ENCODE data around the gene SDHC. TPM values are rescaled to one million over a fixed set of nuclear protein-coding genes. Genes with fewer than 3 reads are reported as not detected.
A peak's percentile ranks its signal among the peaks of the same experiment; 100 is the strongest.

The SDHC gene
- total and polyA plus RNA-seq, 2 of the 8 experiments (the other 6 are each of a cell fraction or from before 2014, with no cell fraction given) = 224 to 305 TPM

DNA sequence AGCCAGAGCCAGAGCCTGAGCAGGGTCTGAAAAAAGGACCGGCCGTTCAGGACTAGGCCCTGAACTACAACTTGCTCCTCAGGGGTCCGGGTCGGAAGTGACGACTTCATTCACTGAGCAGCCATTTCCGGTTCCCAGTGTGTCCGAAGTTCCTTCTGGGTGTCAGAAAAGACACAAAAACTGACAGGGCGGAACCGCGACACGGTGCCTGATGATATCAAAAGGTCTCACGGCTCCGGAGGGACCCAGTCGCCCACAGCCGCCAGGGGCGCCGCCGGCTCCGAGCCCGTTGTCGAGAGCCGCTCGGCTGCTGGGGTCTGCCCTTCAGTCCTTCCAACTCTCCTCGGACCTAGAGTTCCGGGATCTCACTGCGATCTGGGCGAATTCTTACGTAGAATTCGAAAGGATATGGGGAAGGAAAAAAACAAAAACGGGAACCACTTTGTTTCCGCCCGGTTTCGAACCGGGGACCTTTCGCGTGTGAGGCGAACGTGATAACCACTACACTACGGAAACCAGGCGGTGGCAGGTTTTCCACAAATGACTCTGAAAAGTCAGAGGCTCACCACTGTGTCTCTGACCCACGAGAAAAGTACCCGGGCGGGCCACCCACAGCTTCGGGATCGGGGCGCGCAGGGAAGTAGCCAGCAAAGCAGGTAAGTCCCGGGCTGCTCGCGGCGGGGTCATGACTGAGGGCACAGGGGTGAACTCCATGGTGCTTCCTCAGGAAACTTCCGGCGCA is 85.2 kb downstream of the SDHC start:
- CTCF ChIA-PET (ENCODE audit: partially characterized antibody) = interaction anchor here (0.8 to 1.8 kb wide), 5 partner anchors 11 to 40 kb away, joined by 3 to 10 read pairs (median 4); no protein-coding TSS in a partner anchor
- peak overlapping the region; percentile 91 for H3K56ac ChIP-seq (replicated peaks; ENCODE audit: insufficient read length, low read depth, low read length)
- H3K18ac ChIP-seq (ENCODE audit: extremely low read depth, low read length) = peak overlapping the region; percentile 72
- H2BK120ac ChIP-seq (replicated peaks; ENCODE audit: low read depth, low read length) = no peak overlapping the region
- H2BK5ac ChIP-seq (ENCODE audit: low read depth, low read length) = peak overlapping the region; percentile 73
- H2BK15ac ChIP-seq (ENCODE audit: low read length) = no peak overlapping the region
- H4K91ac ChIP-seq (replicated peaks; ENCODE audit: insufficient read length, low read length) = peak overlapping the region; percentile 77
- H3K14ac ChIP-seq (ENCODE audit: insufficient read length) = no peak overlapping the region
- peak overlapping the region; percentile 95 for H4K8ac ChIP-seq (ENCODE audit: extremely low read depth, insufficient read depth, low read length)
- H3K27ac ChIP-seq (ENCODE audit: low read depth, low read length) = peak overlapping the region; percentile 65; the same call in 1 of the 2 replicates
- peak overlapping the region; percentile 66 to 75 for H3K4me2 ChIP-seq (ENCODE audit: insufficient read depth in 1 of 2, low read depth in 2 of 2, low read length in 2 of 2)
- H4K5ac ChIP-seq (ENCODE audit: insufficient read length, low read depth, low read length) = peak overlapping the region; percentile 1
- no peaks in the 10 kb centered on the region for H3K9me3 ChIP-seq (ENCODE audit: insufficient read depth in 2 of 2, low read depth in 1 of 2, low read length in 1 of 2)
- no peak overlapping the region for H3K4ac ChIP-seq (replicated peaks; ENCODE audit: insufficient read length, low read depth, low read length)
- H3K4me3 ChIP-seq (ENCODE audit: extremely low read depth in 1 of 4, insufficient read depth in 2 of 4, low read depth in 3 of 4, low read length in 4 of 4) = peak overlapping the region; percentile 76 to 97 (median 90)
- no peaks in the 10 kb centered on the region for H3K27me3 ChIP-seq (replicated peaks in 1 of 4; ENCODE audit: control insufficient read depth in 3 of 4, extremely low read depth in 1 of 4, insufficient read depth in 3 of 4, low read length in 3 of 4)
- FAIRE-seq = peak; percentile 57
- no peak overlapping the region; the same call in 1 of the 2 replicates for H2BK12ac ChIP-seq (ENCODE audit: low read depth, low read length)
- no peaks in the 10 kb centered on the region for H3K36me3 ChIP-seq (ENCODE audit: control insufficient read depth in 2 of 4, insufficient read depth in 4 of 4, low read length in 3 of 4)
- H3K79me1 ChIP-seq (ENCODE audit: low read depth, low read length) = no peaks in the 10 kb centered on the region
- 2% methylated on average over 53 of the region's 53 CpGs; no CpG with 5 or more reads in 1 of the 2 experiments for WGBS, 2 experiments (ENCODE audit: extremely low coverage in 1 of 2, insufficient coverage in 1 of 2, insufficient read length in 1 of 2, insufficient replicate concordance in 2 of 2, low coverage in 1 of 2, low lambda C conversion rate in 2 of 2, missing lambda C conversion rate in 1 of 2)
- H4K20me1 ChIP-seq (replicated peaks in 1 of 2; ENCODE audit: control insufficient read depth in 1 of 2, insufficient read depth in 2 of 2, low read length in 2 of 2) = no peaks in the 10 kb centered on the region
- peak; percentile 78 to 92 for DNase-seq (ENCODE audit: low read depth in 1 of 2, low spot score in 2 of 2)
- no peak overlapping the region for H3K23ac ChIP-seq (ENCODE audit: insufficient read length)
- POLR2A ChIA-PET (ENCODE audit: partially characterized antibody) = interaction anchor here (1.0 kb wide), 1 partner anchor 22 kb away, joined by 3 read pairs; no protein-coding TSS in a partner anchor
- no peak overlapping the region for H2AK5ac ChIP-seq (ENCODE audit: low read depth, low read length)
- H2AFZ ChIP-seq (ENCODE audit: low read length) = peak overlapping the region; percentile 88
- no peaks in the 10 kb centered on the region; the same call in 1 of the 2 replicates for H3K23me2 ChIP-seq (ENCODE audit: low read depth, low read length)
- H3K79me2 ChIP-seq (ENCODE audit: control insufficient read depth in 1 of 2, insufficient read depth in 2 of 2, low read length in 2 of 2) = no peaks in the 10 kb centered on the region
- H3K4me1 ChIP-seq (replicated peaks in 1 of 4; ENCODE audit: control insufficient read depth in 3 of 4, insufficient read depth in 4 of 4, low read length in 3 of 4) = peaks cover 0 to 2% (median under 1%) of the 10 kb centered on the region in 4 experiments; a peak in 3 of 7 replicates
- no peak overlapping the region for H2BK20ac ChIP-seq (ENCODE audit: low read length)
- H3K9ac ChIP-seq (replicated peaks in 1 of 4; ENCODE audit: extremely low read depth in 1 of 4, low read depth in 3 of 4, low read length in 3 of 4) = peak overlapping the region; percentile 55 to 82 (median 71)
- no peak for TF ChIP-seq CBX8 (IDR thresholded peaks at IDR 0.05; ENCODE audit: borderline replicate concordance, low read depth, low read length)
- TF ChIP-seq TAF7 (optimal IDR thresholded peaks at IDR 0.05; ENCODE audit: borderline replicate concordance, low read depth, low read length) = peak; percentile 76
- TF ChIP-seq KDM5A (IDR thresholded peaks at IDR 0.05; ENCODE audit: low read length) = 0 out of 2 replicates have a peak, but pooled peaks have one; percentile 13
- peak; percentile 76; the same call in 1 of the 2 replicates for TF ChIP-seq TAF1 (IDR thresholded peaks at IDR 0.05; ENCODE audit: low read depth, low read length)
- TF ChIP-seq CBX5 (IDR thresholded peaks at IDR 0.05; ENCODE audit: low read depth, low read length) = no peak
- TF ChIP-seq RAD21 (IDR thresholded peaks at IDR 0.05 in 1 of 2, conservative IDR thresholded peaks at IDR 0.05 in 1 of 2; ENCODE audit: low read depth in 2 of 2, low read length in 2 of 2) = no peak
- peak; percentile 33 for TF ChIP-seq CTBP2 (IDR thresholded peaks at IDR 0.05; ENCODE audit: borderline replicate concordance, insufficient read depth, insufficient read length, low read length)
- TF ChIP-seq EP300 (IDR thresholded peaks at IDR 0.05; ENCODE audit: borderline replicate concordance in 1 of 2, low read depth in 2 of 2, low read length in 2 of 2) = no peak
- TF ChIP-seq RFX5 (IDR thresholded peaks at IDR 0.05; ENCODE audit: borderline replicate concordance, low read depth, low read length) = no peak
- TF ChIP-seq SIN3A (conservative IDR thresholded peaks at IDR 0.05 in 1 of 2, IDR thresholded peaks at IDR 0.05 in 1 of 2; ENCODE audit: low read depth in 1 of 2, low read length in 2 of 2) = peak; percentile 21 to 66; a peak in 3 of 4 replicates

Data from H1 (cell line).